BJ (cell line): ENCODE results near the gene C12orf57. TPM values are rescaled to one million over a fixed set of nuclear protein-coding genes. Genes with fewer than 3 reads are reported as not detected.
A peak's percentile ranks its signal among the peaks of the same experiment; 100 is the strongest.

Experiments used
- CTCF ChIA-PET: fragments of 350-600 bp; formaldehyde crosslinking; extraction: SDS; loops from one replicate; lab custom pipeline; 2021; ENCODE audit warnings: antibody characterized with exemption, inconsistent platforms; lab: Yijun Ruan, JAX
- POLR2A ChIA-PET: fragments of 300-600 bp; sonication (Branson Sonifier 250); formaldehyde crosslinking; extraction: SDS; loops from one replicate; lab custom pipeline; 2021; ENCODE audit warnings: antibody characterized with exemption; lab: Charles Lee
- DNase-seq: peaks from one replicate; pipeline ENCODE4 v3.0.0-alpha.2; 2011; ENCODE audit warnings: low read depth
- H3K27me3 ChIP-seq: 2 replicates; pipeline ENCODE4 v1.6.0; 2011; ENCODE audit warnings: low read length; ENCODE audit not compliant: control insufficient read depth, insufficient read depth
- H3K36me3 ChIP-seq: 2 replicates; pipeline ENCODE4 v1.5.1; 2011; ENCODE audit warnings: low read length; ENCODE audit not compliant: control insufficient read depth, insufficient read depth
- H3K4me3 ChIP-seq: 2 replicates; pipeline ENCODE4 v1.5.1; 2011; ENCODE audit warnings: low read depth, mild to moderate bottlenecking, control low read depth, low read length
- CTCF ChIP-seq: IDR thresholded peaks from 2 replicates; pipeline ENCODE4 v1.5.1; 2011; ENCODE audit warnings: low read depth, mild to moderate bottlenecking, control low read depth, inconsistent platforms, low read length, moderate library complexity; ENCODE audit not compliant: insufficient read depth
- polyA plus RNA-seq: library from polyadenylated mRNA; depleted of rRNA; stranded (reverse); fragments of >200 nt; gene quantifications from 2 replicates; pipeline ENCODE4 v1.2.3, GENCODE V29; 2011

The C12orf57 gene
- polyA plus RNA-seq, 1 experiment = 709 TPM

DNA sequence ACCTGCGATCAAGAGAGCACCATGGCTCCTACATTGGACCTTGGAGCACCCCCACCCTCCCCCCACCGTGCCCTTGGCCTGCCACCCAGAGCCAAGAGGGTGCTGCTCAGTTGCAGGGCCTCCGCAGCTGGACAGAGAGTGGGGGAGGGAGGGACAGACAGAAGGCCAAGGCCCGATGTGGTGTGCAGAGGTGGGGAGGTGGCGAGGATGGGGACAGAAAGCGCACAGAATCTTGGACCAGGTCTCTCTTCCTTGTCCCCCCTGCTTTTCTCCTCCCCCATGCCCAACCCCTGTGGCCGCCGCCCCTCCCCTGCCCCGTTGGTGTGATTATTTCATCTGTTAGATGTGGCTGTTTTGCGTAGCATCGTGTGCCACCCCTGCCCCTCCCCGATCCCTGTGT, 2.0 kb upstream of the C12orf57 start:
- Histone ChIP-seq H3K27me3 (no peaks in the 10 kb centered on the region), H3K36me3 (peaks cover 28% of the 10 kb centered on the region), H3K4me3 (no peak overlapping the region)
- TF ChIP-seq CTCF = no peak
- POLR2A ChIA-PET = no interaction called here
- DNase-seq = no peak
- CTCF ChIA-PET = interaction anchor here (1.4 to 10.0 kb wide), 4 partner anchors 17 to 70 kb away, joined by 5 to 129 read pairs (median 14); partner anchors contain the start of gene SPSB2

DNA sequence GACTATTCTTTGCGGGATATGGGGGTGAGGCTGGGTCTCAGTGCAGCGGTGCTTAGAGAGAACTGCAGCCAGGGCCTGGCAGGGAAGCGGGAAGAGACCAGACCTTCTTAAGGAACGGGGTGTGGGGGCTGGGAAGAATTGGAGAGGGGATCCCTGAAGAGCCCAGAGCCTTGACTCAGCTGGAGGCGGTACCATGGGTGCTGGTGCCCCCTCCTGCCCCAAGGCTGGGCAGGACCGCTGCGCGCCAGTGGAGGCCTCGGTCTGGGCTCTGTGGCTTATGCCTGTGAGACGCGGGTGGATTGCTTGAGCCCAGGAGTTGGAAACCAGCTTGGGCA, 1.5 kb upstream of the C12orf57 start:
- CTCF ChIA-PET = interaction anchor here (6.5 to 10.0 kb wide), 2 partner anchors 18 to 19 kb away, joined by 65 to 129 read pairs; no protein-coding TSS in a partner anchor
- H3K27me3 ChIP-seq = no peaks in the 10 kb centered on the region
- POLR2A ChIA-PET = no interaction called here
- H3K4me3 ChIP-seq = no peak overlapping the region
- DNase-seq = no peak
- no peak for TF ChIP-seq CTCF
- peaks cover 24% of the 10 kb centered on the region for H3K36me3 ChIP-seq

GRCh38 chr12:6943389-6943721, 467 bp upstream of the C12orf57 start:
- no peak for TF ChIP-seq CTCF
- no peaks in the 10 kb centered on the region for H3K27me3 ChIP-seq
- peaks cover 24% of the 10 kb centered on the region for H3K36me3 ChIP-seq
- DNase-seq = peak; percentile 66
- peak overlapping the region; percentile 67; the same call in 1 of the 2 replicates for H3K4me3 ChIP-seq
- ChIA-PET CTCF (interaction anchor here (0.7 to 10.0 kb wide), 16 partner anchors 9 to 169 kb away, joined by 3 to 129 read pairs (median 8); partner anchors contain the start of genes C1RL, C1S, LPCAT3 and SPSB2), POLR2A (interaction anchor here (0.6 kb wide), 2 partner anchors 9 to 25 kb away, joined by 3 read pairs; no protein-coding TSS in a partner anchor)

DNA sequence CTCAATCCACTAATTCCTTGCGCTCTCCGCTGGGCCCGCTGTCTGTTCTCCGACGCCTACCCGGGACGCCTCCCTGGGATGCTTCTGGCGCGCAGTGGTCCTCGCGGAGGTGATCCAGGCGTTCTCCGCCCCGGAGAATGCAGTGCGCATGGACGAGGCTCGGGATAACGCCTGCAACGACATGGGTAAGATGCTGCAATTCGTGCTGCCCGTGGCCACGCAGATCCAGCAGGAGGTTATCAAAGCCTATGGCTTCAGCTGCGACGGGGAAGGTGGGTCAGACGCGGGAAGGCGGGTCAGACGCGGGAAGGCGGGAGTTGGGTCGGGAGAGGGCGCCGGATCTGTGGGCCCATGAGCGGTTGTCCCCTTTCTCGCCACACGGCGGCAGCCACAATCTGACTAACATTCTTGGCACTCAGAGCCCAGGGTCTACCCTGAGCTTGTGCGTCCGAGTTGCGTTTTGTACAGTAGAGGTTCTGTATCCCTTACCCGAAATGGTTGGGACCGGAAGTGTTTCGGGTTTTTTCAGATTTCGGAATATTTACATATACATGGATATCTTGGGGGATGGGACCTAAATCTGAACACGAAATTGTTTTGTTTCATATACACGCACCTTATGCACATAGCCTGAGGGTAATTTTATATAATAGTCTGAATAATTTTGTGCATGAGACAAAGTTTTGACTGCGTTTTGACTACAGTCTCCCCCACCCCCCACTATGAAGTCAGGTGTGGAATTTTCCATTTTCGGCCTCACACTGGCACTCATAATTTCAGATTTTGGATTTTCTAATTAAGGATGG, 762 bp downstream of the C12orf57 start:
- peak; percentile 87 for TF ChIP-seq CTCF
- POLR2A ChIA-PET = interaction anchor here (0.5 to 1.1 kb wide), 4 partner anchors 20 to 992 kb away, joined by 6 to 13 read pairs (median 9); no protein-coding TSS in a partner anchor
- DNase-seq = peak; percentile 57
- CTCF ChIA-PET = interaction anchor here (0.6 to 6.5 kb wide), 33 partner anchors 9 to 693 kb away, joined by 3 to 65 read pairs (median 5); partner anchors contain the start of genes C1RL, C1S, LPCAT3 and SPSB2
- Histone ChIP-seq H3K4me3 (peak overlapping the region; percentile 67), H3K36me3 (peaks cover 19% of the 10 kb centered on the region), H3K27me3 (no peaks in the 10 kb centered on the region)

- Histone ChIP-seq H3K27me3 (no peaks in the 10 kb centered on the region), H3K4me3 (no peak overlapping the region), H3K36me3 (peaks cover 15% of the 10 kb centered on the region)
- no peak for TF ChIP-seq CTCF
- ChIA-PET POLR2A (no interaction called here), CTCF (interaction anchor here (1.2 to 6.5 kb wide), 12 partner anchors 13 to 692 kb away, joined by 3 to 65 read pairs (median 12); partner anchors contain the start of genes C1RL and SPSB2)
- no peak for DNase-seq
Measured at GRCh38 chr12:6945613-6946012, 1.8 kb downstream of the C12orf57 start.
